AG08396 (cell line): ENCODE results near the gene AKAP12.
A peak's percentile ranks its signal among the peaks of the same experiment; 100 is the strongest.

ENCODE experiments used
- DNase-seq: peaks from one replicate; pipeline ENCODE4 v3.0.0; 2012; ENCODE audit warnings: low spot score, mixed read lengths

Gene AKAP12

GRCh38 chr6:151240036-151240685 lies 394 bp downstream of the AKAP12 start:
- peak; percentile 83 for DNase-seq

DNA sequence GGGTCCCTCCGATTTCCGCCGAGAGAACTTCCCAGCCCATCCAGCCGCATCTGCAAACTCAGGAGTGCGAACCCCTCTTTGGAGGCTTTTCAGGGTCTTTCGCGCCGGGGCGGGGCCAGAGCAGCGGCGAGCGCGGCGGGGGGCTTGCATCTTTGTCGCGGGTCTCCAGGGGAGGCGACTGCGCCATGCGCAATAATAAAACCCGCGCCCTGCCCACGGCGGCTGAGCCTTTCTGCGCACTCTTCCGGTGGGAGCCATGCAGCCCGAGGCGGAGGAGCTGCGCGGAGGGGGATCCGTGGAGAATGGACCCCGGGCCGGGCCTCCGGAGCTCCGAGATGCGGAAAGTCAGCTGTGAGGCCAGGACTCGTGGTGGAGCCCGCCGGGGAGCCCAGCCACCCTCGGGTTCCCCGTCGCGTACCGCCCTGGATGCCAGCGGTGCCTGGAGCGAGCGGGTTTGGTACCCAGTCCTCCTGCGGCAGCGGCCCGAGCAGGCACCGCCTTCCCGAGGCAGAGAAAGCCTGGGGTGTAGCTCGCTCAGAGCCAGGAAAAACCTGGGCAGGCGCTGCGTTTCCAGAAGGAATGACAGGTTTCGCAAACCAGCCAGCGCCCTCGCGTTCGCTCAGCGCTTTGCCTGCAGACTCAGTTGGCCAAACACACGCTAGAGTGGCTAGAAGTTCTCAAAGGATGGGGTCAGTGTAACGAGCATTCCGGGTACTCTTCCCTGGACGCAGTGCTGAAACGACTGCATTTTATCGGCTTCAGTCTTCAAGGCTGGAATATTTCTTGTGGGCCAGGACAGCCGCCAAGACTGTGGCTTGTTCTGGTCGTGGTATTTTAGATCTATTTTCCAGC lies 1.2 kb downstream of the AKAP12 start:
- peak; percentile 63 for DNase-seq

DNA sequence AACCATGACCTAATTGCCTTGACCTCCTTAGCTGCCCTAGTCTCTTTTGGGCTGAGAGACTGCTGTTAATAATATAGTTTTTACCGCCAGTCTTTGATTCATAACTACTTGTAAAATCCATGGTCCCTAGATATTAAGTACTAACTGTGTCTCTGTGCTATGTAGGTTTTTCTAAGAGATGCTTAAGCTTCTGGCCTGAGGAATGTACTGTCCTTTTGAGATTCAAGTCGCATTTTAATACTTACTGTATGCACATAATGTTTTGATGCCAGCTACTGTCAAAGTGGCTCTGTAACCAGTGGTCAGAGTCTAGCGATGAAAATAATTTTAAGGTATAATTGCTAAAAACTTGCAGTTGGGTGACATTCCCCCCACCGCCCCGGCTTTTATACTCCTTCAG lies 2.1 kb downstream of the AKAP12 start:
- no peak for DNase-seq

DNA sequence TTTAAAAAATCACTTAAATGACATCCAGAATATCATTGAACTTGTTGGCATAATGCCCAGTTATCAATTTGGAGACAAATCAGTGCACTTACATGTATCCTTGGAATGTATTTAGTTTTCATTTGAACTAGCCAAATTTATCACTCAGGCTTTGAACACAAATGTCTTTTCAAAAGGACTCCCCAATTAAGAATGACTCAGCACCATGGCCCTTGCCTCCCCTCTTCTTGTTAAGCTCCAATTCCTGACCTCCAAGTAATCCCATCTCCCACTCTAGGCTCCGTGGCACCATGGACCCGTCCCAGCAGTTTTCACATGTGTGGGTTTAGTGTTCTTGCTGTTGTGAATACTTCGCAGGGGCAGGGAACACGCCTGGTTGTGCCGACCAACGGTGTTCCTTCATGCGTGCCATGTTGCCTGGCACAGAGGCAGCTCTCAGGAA lies 2.7 kb downstream of the AKAP12 start:
- no peak for DNase-seq

GRCh38 chr6:151243481-151243880 lies 3.7 kb downstream of the AKAP12 start:
- no peak for DNase-seq

GRCh38 chr6:151247490-151247889 lies 7.7 kb downstream of the AKAP12 start:
- no peak for DNase-seq

DNA sequence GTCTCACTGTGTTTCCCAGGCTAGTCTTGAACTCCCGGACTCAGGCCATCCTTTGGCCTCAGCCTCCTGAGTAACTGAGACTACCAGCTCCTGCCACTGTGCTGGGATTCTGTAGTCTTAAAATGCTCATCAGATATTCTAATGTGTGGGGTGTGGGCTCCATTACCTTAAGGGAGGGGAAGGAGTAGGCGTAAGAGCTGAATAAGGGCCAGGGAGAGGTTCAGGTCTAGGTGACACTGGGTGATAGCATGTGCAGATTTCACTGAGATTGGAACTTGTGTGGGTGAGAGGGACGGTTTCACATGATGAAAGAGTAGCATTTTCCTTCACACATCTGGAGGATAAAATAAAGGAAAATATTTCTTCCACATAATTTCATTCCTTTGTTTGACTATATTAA lies 8.5 kb downstream of the AKAP12 start:
- no peak for DNase-seq

DNA sequence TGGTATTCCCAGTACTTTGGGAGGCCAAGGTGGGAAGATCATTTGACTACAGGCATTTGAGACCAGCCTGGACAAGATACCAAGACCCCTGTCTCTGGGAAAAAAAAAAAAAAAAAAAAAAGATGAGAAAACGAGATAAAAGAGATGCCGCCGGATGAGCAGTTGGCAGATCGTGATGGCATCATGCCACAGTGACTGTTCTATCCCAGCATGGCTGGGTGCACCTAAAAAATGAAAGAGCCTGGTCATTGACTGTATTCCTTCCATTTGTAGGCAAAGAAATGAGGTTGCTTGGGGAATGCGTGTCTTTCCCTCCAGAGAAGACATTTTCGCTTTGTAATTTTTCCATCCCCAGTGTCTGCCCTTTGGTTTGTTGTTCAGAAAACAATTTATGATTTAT lies 12.9 kb downstream of the AKAP12 start:
- no peak for DNase-seq

GRCh38 chr6:151254451-151255081 lies 14.8 kb downstream of the AKAP12 start:
- peak; percentile 44 for DNase-seq

DNA sequence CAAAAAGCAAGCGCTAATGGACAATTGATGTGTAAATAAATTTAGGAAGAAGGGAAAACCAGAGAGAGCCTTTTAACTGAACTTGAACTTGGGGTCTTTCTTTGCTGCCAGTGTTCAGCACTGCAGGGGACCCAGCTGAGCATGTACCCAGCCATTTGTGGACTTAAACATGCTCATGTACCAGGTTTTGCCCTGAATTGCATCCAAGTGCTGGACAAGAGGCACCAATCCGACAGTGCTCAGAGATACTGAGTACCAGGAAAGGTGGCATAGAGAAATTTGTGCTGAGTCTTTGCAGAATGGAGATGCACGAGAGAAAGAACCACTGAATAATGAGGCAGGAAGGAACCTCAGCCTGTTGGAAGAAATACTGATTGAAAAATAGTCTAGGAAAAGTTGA lies 16.0 kb downstream of the AKAP12 start:
- no peak for DNase-seq

DNA sequence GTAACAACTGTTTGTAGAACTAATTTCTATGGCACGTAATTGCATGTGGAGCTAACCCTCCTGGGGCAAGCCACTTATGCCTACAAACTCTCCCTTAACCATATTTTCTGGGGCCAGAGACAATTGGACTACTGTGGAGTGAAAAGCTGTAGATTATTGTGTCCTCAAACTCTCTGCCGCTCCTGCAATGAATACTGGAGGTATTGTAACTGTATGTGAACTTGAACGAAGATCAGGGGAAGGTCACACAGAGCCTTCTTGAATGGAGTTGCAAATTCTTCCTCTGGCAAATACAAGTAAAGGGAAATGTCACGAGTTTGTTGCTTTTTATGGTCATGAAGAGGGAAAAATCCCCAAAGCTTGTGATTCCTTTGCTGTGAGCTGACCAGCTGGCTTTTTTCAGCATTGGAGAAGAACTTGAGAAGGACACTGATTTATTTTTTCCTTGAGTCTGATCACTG lies 18.2 kb downstream of the AKAP12 start:
- no peak for DNase-seq

- no peak for DNase-seq
Observed at GRCh38 chr6:151260205-151260604, 20.4 kb downstream of the AKAP12 start.

DNA sequence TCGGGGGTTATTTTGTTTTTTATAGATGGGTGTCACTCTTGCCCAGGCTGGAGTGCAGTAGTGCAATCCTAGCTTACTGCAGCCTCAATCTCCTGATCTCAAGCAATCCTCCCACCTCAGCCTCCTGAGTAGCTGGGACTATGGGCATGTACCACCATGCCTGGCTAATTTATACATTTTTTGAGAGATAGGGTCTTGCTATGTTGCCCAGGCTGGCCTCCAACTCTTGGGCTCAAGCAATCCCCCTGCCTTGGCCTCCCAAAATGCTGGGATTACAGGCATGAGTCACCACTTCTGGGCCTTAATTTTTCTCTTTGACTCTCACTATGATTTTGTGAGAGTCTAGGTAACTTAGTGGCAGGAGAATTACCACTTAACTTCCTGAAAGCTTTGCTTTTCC lies 23.3 kb downstream of the AKAP12 start:
- DNase-seq, result no peak

DNA sequence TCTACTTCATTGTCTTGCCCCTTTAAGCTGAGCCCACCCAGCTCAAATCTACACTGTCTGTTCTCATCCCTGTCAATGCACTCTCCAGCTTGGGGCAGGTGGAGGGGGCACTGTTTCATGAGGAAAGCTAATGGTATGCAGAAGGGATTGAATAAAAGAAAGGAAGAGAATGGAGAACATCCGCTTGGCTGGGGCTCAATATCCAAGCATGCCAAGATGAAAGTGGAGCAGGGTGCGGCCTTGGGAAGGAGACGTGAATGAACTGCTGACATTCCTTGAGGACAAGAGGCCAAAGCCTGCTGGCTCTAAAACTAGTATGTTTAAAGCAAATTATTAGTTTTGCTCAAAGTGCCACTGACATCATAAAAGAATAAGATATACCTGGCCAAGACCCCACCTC lies 24.2 kb downstream of the AKAP12 start:
- DNase-seq, result no peak

GRCh38 chr6:151265282-151265681 lies 25.5 kb downstream of the AKAP12 start:
- no peak for DNase-seq

- DNase-seq, result no peak
Observed at GRCh38 chr6:151269321-151269995, 29.7 kb downstream of the AKAP12 start.

- no peak for DNase-seq
Observed at GRCh38 chr6:151275121-151275520, 35.4 kb downstream of the AKAP12 start.

DNA sequence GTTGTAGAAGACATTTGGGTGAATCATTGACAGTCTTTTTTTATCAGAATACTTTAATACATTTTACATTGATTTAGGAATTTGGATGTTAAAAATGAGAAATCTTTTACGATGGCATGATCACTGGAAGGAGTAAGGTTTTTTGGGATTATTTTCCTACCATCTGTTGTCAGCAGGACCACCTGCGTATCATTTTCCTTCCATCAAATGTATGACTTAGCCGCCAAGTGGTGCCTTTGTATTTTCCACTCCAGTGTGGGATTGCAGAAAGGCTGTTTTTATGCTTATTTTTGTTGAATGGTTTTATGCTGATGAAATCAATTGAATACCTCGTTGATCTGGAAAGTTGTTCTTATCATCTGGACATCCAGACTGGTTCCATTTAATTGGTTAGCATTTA lies 35.8 kb downstream of the AKAP12 start:
- no peak for DNase-seq

DNA sequence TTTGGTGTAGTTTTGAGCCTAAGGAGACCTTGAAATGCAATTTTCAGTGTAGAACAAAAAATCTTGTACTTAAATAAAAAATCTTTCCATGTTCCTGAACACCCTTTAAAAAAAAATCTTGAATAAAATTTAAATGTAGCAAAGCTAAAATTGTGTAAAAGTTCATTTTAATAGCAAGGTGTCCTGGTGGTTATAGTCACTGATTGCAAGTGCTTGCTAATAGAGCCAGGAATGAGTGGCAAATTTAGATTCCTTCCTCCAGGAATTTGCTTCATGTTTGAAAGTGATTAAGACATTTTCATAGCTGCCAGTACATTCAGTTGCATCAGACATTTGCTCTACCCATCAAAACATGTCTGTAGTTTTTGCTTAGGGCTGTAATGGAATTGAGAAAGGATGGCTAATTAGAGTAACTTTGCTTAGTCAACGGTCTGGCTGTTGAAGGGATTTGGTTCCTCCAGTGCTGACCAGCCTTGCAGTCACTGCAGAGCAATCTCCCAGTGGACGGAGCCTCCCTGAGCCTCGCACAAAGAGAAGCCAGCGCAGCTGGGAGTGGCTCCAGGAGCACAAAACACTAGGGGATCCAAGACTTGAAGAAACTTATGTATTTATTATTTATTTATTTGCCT lies 36.5 kb downstream of the AKAP12 start:
- peak; percentile 30 for DNase-seq

- DNase-seq, result no peak
Observed at GRCh38 chr6:151279891-151280290, 40.1 kb downstream of the AKAP12 start.

GRCh38 chr6:151280859-151281258 lies 41.1 kb downstream of the AKAP12 start:
- DNase-seq, result no peak

DNA sequence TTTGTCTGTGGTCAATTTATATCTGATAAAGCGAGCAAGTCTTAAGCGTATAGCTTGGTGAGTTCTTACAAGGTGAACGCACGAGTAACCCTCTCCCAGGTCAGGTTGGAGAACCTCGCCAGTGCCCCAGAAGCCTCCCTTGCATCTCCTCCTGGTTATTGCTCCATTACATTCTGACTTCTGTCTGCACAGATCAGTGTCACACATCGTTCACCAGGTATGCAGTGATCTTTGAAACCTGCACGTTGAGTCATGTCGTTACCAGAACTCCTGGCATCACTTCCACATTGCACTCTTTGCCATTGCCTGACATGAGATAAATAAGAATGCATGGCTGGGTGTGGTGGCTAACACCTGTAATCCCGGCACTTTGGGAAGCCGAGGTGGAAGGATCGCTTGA lies 44.2 kb downstream of the AKAP12 start:
- no peak for DNase-seq
